GM21529 (cell line): ENCODE results near the gene SOX6.

Experiments
- ATAC-seq: cut with Tn5 transposase; IDR thresholded peaks from one replicate; pipeline ENCODE4 v1.9.1; 2021; ENCODE audit not compliant: unreplicated experiment

SOX6 gene

GRCh38 chr11:16011396-16011795 lies 344.9 kb downstream of the SOX6 start:
- ATAC-seq: no peak

- no peak for ATAC-seq
These were observed 347.3 kb downstream of the SOX6 start for GRCh38 chr11:16009021-16009420.

- no peak for ATAC-seq
These were observed 348.8 kb downstream of the SOX6 start for GRCh38 chr11:16007514-16007913.

- ATAC-seq: no peak
These were observed 353.4 kb downstream of the SOX6 start for GRCh38 chr11:16002942-16003341.

GRCh38 chr11:16001899-16002426 lies 354.4 kb downstream of the SOX6 start:
- ATAC-seq: no peak

- ATAC-seq: no peak
These were observed 355.2 kb downstream of the SOX6 start for GRCh38 chr11:16001044-16001568.

- ATAC-seq: no peak
These were observed 356.3 kb downstream of the SOX6 start for GRCh38 chr11:16000065-16000464.

GRCh38 chr11:15993345-15993744 lies 363.0 kb downstream of the SOX6 start:
- no peak for ATAC-seq

GRCh38 chr11:15991215-15991614 lies 365.1 kb downstream of the SOX6 start:
- no peak for ATAC-seq

- no peak for ATAC-seq
These were observed 366.7 kb downstream of the SOX6 start for GRCh38 chr11:15989685-15990084.

GRCh38 chr11:15988693-15989231 lies 367.6 kb downstream of the SOX6 start:
- ATAC-seq: no peak

- no peak for ATAC-seq
These were observed 368.3 kb downstream of the SOX6 start for GRCh38 chr11:15988016-15988550.

- no peak for ATAC-seq
These were observed 369.3 kb downstream of the SOX6 start for GRCh38 chr11:15987046-15987445.

- ATAC-seq: no peak
These were observed 370.5 kb downstream of the SOX6 start for GRCh38 chr11:15985860-15986139.

- no peak for ATAC-seq
These were observed 371.1 kb downstream of the SOX6 start for GRCh38 chr11:15985127-15985859.

GRCh38 chr11:15981292-15981691 lies 375.1 kb downstream of the SOX6 start:
- ATAC-seq: no peak

- no peak for ATAC-seq
These were observed 379.2 kb downstream of the SOX6 start for GRCh38 chr11:15977116-15977515.

GRCh38 chr11:15976433-15977045 lies 379.8 kb downstream of the SOX6 start:
- no peak for ATAC-seq

- ATAC-seq: no peak
These were observed 380.6 kb downstream of the SOX6 start for GRCh38 chr11:15975742-15976141.

- no peak for ATAC-seq
These were observed 383.5 kb downstream of the SOX6 start for GRCh38 chr11:15972838-15973237.

GRCh38 chr11:15971215-15971546 lies 385.2 kb downstream of the SOX6 start:
- no peak for ATAC-seq
